ENCODE results near the gene HECTD1. TPM values are rescaled to one million over a fixed set of nuclear protein-coding genes. Genes with fewer than 3 reads are reported as not detected.

Gene HECTD1
- total and polyA plus RNA-seq, 9 of the 15 experiments (the other 6 are each of a cell fraction or from before 2014, with no cell fraction given) = 27.9 to 111 (median 78.1) TPM

- TF ChIP-seq MAZ (CRISPR knock-in tag; conservative IDR thresholded peaks at IDR 0.05 in 1 of 2, IDR thresholded peaks at IDR 0.05 in 1 of 2) (0 out of 4 replicates have a peak, but pooled peaks of 1 of the 2 experiments have one; percentile 21), ZNF263 (CRISPR knock-in tag; IDR thresholded peaks at IDR 0.05; ENCODE audit: borderline replicate concordance) (no peak), LEF1 (IDR thresholded peaks at IDR 0.05) (0 out of 2 replicates have a peak, but pooled peaks have one; percentile 19), PTRF (tag; IDR thresholded peaks at IDR 0.05) (no peak), RCOR1 (IDR thresholded peaks at IDR 0.05; ENCODE audit: borderline replicate concordance in 1 of 2, low read depth in 2 of 2, low read length in 2 of 2) (peak in 1 of 2 experiments; percentile 89; a peak in 2 of 4 replicates), SNRNP70 (optimal IDR thresholded peaks at IDR 0.05; ENCODE audit: low read depth, low read length) (no peak), KLF1 (tag; IDR thresholded peaks at IDR 0.05) (no peak), TEAD4 (IDR thresholded peaks at IDR 0.05; ENCODE audit: low read length) (peak; percentile 17; the same call in 1 of the 2 replicates), TEAD4 (CRISPR knock-in tag; IDR thresholded peaks at IDR 0.05; ENCODE audit: borderline replicate concordance) (no peak), ZNF668 (CRISPR knock-in tag; IDR thresholded peaks at IDR 0.05) (no peak), SUPT5H (IDR thresholded peaks at IDR 0.05) (no peak)
These were observed 34.0 kb upstream of the HECTD1 start (continued) for GRCh38 chr14:31241450-31242114.

- POLR2A ChIA-PET = no interaction called here
- BruUV-seq (replicated peaks) = no TSS peak
- FAIRE-seq = peak; percentile 62
- Histone ChIP-seq H4K20me1 (replicated peaks; ENCODE audit: control insufficient read depth, insufficient read depth, low read length) (no peaks in the 10 kb centered on the region), H3K4me2 (ENCODE audit: insufficient read depth, low read length) (peak overlapping the region; percentile 69), H3K79me2 (ENCODE audit: control insufficient read depth, insufficient read depth, low read length) (no peaks in the 10 kb centered on the region), H3K27ac (ENCODE audit: extremely low read depth, low read depth, low read length) (peak overlapping the region; percentile 67), H3K9me1 (ENCODE audit: control insufficient read depth, insufficient read depth, low read length) (no peaks in the 10 kb centered on the region), H3K27me3 (ENCODE audit: control insufficient read depth in 2 of 2, insufficient read depth in 2 of 2, low read length in 2 of 2) (no peaks in the 10 kb centered on the region), H3K4me1 (replicated peaks in 1 of 2; ENCODE audit: control insufficient read depth in 2 of 2, insufficient read depth in 2 of 2, low read length in 2 of 2) (peaks cover 0 to 34% of the 10 kb centered on the region in 2 experiments; a peak in 3 of 5 replicates), H3K9ac (ENCODE audit: insufficient read depth in 1 of 2, low read depth in 2 of 2, low read length in 2 of 2) (peak overlapping the region; percentile 20 to 56; a peak in 3 of 4 replicates), H3K9me3 (replicated peaks; ENCODE audit: control insufficient read depth, insufficient read depth, low read depth, low read length) (no peaks in the 10 kb centered on the region), H2AFZ (ENCODE audit: low read depth, low read length) (peak overlapping the region; percentile 83), H3K4me3 (peak overlapping the region; percentile 15), H3K36me3 (ENCODE audit: control insufficient read depth, insufficient read depth, low read length) (no peaks in the 10 kb centered on the region)
- intact Hi-C loops (cut with micrococcal nuclease) = loop anchor here (5.0 kb wide), 1 partner anchor 32 kb away; the partner anchor contains the start of gene HECTD1
- CTCF ChIA-PET (ENCODE audit: low intra/inter-chr PET ratio) = no interaction called here
- in situ Hi-C loops (cut with MboI) = no loop called here
- peak in 1 of 4 experiments; percentile 77 for DNase-seq (ENCODE audit: extremely low read depth in 1 of 4, low spot score in 3 of 4)
- peak; percentile 72 for ATAC-seq
- 20% methylated on average over 6 of the region's 6 CpGs for WGBS (ENCODE audit: insufficient coverage, low coverage, missing lambda C conversion rate)
- TF ChIP-seq CTCFL (IDR thresholded peaks at IDR 0.05; ENCODE audit: borderline replicate concordance, insufficient read depth, low read depth, low read length, poor library complexity, severe bottlenecking) (no peak), RFX5 (IDR thresholded peaks at IDR 0.05; ENCODE audit: low read depth, low read length) (no peak), MYC (IDR thresholded peaks at IDR 0.05; ENCODE audit: low read depth, low read length) (peak; percentile 60), MYC (CRISPR knock-in tag; IDR thresholded peaks at IDR 0.05; ENCODE audit: borderline replicate concordance, low read depth) (no peak), SUPT5H (IDR thresholded peaks at IDR 0.05) (no peak), EHMT2 (IDR thresholded peaks at IDR 0.05) (no peak), BRD9 (IDR thresholded peaks at IDR 0.05; ENCODE audit: low read depth, partially characterized antibody) (no peak), ERF (CRISPR knock-in tag; IDR thresholded peaks at IDR 0.05) (no peak), ZNF655 (CRISPR knock-in tag; IDR thresholded peaks at IDR 0.05) (no peak)
These were observed 32.1 kb upstream of the HECTD1 start for GRCh38 chr14:31239741-31240140.

All from K562 (cell line).